GM21367 (cell line): ENCODE measurements around the gene ZBTB4.

Experiments used
- ATAC-seq: cut with Tn5 transposase; IDR thresholded peaks from one replicate; pipeline ENCODE4 v1.9.1; 2021; ENCODE audit not compliant: unreplicated experiment

The ZBTB4 gene

DNA sequence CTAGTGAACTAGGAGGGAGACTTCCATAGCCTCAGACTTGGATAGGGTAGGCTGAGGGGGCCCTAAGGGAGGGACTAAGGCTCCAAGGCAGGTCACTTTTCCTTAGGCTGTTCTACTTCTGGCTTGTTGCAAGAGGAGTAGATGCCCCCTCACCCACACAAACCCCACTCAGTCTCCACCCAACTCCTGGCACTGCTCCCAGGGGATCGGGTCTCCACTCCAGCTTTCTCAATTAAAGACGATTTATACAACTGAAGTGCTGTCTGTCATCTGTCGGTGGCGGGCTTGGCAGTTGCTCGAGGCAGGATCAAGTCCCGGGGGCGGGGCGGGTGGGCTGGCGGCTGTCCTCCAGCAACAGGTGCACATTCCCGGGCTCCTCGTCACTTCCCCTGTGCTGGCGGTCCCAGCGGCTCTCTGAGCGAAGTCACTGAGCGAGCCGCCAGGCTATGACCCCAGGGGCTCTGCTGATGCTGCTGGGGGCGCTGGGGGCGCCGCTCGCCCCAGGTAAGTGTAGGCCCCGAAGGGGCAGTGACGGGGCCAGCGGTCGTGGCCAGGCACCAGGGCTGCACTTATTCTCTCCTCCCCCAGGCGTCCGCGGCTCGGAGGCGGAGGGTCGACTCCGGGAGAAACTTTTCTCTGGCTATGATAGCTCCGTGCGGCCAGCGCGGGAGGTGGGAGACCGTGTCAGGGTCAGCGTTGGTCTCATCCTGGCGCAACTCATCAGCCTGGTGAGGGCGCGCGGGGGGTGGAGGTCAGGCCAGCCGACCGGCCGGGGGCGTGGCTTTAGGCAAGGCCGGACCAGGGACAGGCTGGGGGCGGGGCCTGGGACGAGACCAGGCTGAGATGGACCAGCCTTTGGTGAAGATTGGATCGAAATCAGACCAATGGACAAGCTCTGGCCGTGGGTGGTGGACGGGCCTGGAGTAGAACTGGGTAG lies 34.5 kb downstream of the ZBTB4 start, which contains the start of gene CHRNB1:
Gene CHRNB1, plus strand, starts transcription at position 380 of the 937 bp plus-strand sequence. Its CDS starts 67 bp downstream, at position 447.
- ATAC-seq, result no peak

GRCh38 chr17:7443499-7444485 lies 35.6 kb downstream of the ZBTB4 start:
- no peak for ATAC-seq

DNA sequence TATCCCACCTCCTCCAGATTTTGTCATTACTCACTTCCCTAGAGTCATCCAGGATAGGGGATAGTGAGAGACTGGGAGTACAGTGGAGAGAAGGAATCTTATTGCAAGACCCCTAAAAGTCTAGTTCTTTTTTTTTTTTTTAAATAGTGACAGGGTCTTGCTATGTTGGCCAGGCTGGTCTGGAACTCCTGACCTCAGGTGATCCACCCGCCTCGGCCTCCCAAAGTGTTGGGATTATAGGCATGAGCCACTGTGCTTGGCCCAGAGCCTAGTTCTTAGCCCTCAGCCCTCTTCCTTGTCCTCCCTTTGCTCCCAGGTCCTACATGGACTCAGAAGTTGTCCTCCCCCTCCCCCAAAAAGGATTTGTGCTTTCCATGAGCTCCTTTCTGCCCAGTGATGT lies 37.3 kb downstream of the ZBTB4 start:
- no peak for ATAC-seq

DNA sequence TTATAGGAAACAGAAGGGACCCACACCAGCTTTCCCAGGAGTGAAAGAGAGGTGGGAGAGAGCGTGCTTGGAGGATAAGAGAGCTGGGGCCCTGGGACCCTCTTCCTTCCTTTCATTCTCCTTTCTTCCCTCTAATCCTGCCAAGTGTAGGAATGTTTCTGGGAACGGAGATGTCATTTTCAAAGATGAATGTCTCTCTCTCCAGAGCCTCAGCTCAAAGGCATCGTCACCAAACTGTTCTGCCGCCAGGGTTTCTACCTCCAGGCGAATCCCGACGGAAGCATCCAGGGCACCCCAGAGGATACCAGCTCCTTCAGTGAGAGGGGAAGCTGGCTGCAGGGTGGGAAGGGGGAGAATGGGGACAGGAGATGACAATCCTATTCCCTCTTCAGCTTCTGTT lies 38.2 kb downstream of the ZBTB4 start:
- ATAC-seq, result no peak

GRCh38 chr17:7440834-7441195 lies 38.6 kb downstream of the ZBTB4 start:
- ATAC-seq, result no peak

DNA sequence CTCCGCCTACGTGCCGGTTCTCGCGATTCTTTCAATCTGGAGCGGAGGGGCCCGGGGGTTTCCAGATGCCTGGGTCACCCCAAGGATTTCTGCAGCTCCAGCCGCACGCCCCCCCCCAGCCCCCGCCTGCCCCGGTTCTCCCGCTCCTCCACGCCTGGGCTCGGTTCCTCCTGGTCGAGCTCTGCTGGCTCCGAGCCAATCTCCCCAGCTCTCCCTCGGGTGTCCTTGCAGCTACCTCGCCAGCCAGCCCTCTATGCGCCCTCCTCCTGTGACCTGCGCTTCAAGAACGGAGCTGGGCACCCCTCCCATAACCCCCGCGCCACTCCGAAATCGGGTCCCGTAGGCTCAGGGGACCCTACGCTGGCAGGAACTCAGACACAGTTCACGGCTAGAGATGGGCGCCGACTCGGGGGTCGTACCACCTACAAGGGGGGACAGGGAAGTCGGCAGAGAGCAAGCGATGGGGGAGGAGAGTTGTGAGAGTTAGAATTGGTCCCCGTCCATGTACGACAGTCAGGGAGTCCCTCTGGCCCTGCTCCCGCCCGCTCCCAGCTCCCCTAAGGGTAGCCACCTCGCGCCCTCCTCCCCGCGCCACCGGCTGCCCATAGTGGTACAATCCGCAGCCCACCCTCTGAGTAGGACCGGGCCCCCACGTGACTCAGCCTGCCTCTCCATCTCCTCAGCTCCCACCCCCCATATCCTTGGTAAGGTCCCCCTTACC lies 39.2 kb downstream of the ZBTB4 start:
- no peak for ATAC-seq

GRCh38 chr17:7439462-7440112 lies 39.8 kb downstream of the ZBTB4 start, which contains the start of gene FGF11:
Gene FGF11 (plus strand): TSS chr17:7439512. CDS start chr17:7439621, 109 bp downstream.
- ATAC-seq, result no peak

GRCh38 chr17:7438656-7439460 lies 40.6 kb downstream of the ZBTB4 start:
- no peak for ATAC-seq

GRCh38 chr17:7437950-7438614 lies 41.3 kb downstream of the ZBTB4 start:
- no peak for ATAC-seq

DNA sequence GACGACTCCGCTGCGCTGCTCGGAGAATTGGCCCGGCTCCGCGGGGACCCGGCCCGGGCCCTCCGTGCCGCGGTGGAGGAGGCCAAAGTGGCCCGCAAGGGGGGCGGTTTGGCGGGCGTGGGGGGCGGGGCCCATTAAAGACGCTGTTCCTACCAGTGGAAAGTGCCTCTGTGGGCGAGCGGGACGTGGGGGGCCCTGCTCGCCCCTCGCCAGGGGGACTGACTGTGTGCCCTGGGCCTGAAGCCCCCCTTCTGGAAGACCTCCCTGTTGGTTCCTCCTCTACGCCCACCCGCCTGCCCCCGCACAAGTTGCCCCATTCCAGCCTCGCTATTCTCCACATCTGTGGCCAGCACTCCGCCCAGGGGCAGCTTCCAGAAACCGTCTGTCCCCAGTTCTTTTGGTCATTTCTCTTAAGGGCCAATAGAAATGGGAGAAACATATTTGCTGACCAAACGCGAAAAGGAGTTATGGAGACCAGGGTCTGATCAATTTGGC lies 42.0 kb downstream of the ZBTB4 start:
- no peak for ATAC-seq

DNA sequence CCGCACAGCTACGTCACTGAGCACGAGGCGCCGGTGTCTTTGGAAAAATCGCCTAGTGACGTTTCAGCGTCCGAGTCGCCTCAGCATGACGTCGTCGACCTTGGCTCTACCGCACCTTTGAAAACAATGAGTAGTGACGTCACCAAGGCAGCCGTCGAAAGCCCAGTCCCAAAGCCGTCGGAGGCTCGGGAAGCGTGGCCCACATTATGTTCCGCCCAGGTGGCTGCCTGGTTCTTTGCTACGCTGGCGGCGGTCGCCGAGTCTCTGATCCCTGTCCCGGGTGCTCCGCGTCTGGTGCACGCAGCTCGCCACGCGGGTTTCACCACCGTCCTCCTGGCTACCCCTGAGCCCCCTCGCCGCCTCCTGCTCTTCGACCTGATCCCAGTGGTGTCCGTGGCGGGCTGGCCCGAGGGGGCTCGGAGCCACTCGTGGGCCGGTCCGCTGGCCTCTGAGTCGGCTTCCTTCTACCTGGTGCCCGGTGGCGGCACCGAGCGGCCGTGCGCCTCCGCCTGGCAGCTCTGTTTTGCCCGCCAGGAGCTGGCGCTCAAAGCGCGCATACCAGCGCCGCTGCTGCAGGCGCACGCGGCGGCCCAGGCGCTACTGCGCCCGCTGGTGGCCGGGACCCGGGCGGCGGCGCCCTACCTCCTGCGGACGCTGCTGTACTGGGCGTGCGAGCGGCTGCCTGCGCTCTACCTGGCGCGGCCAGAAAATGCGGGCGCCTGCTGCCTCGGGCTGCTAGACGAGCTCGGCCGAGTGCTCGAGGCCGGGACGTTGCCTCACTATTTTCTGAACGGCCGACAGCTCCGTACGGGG lies 42.7 kb downstream of the ZBTB4 start:
- no peak for ATAC-seq

- ATAC-seq, result peak; percentile 16
Observed at GRCh38 chr17:7435676-7436555, 43.5 kb downstream of the ZBTB4 start.

- ATAC-seq, result no peak
Observed at GRCh38 chr17:7432296-7432695, 47.1 kb downstream of the ZBTB4 start.

- ATAC-seq, result no peak
Observed at GRCh38 chr17:7431231-7431630, 48.2 kb downstream of the ZBTB4 start.

DNA sequence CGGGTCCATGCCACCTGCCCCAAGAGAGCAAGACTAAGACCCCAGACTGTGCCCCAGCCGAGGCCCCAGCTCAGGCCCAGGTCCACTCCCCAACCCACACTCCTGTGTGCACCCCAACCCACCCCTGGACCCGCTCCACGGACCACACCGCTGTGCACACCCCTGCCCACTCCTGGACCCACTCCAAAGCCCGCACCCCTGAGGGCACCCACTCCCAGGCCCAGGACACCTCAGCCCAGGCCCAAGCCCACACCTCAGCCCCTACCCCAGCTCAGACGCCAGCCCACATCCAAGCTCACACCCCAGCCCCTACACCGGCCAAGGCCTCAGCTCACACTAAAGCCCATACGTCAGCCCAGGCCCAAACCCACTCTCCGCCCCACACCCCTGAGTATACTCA lies 49.7 kb downstream of the ZBTB4 start:
- no peak for ATAC-seq

DNA sequence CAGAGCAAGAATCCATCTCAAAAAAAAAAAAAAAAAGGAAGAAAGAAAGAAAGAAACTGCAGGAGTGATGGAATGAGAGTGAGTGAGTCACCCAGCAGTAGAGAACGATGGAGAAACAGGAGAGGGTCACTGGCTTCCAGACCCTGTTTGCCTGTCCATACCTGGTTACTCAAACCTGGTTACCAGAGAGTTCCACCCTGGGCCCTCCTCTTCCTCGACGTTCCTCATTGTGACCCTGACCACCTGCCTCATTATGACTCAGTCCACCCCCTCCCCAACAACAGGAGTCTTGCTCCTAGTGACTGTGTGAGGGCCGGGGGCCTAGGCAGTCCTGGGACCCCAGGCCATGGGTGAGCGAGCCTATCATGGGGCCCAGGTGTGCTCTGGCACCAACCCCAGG lies 50.9 kb downstream of the ZBTB4 start, which contains the start of gene SPEM3:
Gene SPEM3, plus strand, starts transcription at position 301 of the 400 bp plus-strand sequence. Its CDS starts 46 bp downstream, at position 347.
- no peak for ATAC-seq

- ATAC-seq, result no peak
Observed at GRCh38 chr17:7427549-7427948, 51.9 kb downstream of the ZBTB4 start.
